ENCODE measurements around the gene MCC. TPM values are rescaled to one million over a fixed set of nuclear protein-coding genes. Genes with fewer than 3 reads are reported as not detected.

Gene MCC
- polyA plus RNA-seq, 4 donors = 0.45 to 3.5 (median 1.6) TPM

DNA sequence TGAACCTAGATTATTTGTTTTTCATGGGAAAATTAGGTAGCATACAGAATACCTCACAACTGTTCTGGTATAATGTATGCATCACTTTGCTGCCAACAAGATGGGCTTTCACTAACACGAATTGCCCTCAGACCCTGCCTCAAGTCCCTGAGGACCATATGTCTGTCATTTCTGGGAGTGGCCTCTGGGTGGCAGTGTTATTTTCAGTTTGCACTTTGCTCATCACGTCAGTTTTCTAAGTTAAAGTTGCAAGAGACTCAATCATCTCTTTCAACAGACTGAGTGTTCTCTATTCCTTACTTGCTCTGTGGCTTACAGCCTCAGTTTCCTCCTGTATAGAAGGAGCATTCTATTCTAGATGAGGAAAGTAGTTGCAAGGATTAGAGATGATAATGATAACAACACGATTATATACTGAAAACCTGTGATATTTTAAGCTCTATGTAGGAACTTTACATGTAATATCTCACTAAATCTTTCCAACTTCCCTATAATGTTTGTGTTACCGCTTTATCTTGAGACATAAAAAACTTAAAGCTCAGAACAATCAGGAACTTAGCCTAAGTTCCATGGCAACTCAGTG is 109.2 kb downstream of the MCC start:
- FAIRE-seq = no peak
- Histone ChIP-seq H3K27ac (ENCODE audit: low read depth in 1 of 3, low read length in 2 of 3) (no peak overlapping the region), H3K4me3 (ENCODE audit: low read depth in 1 of 3, low read length in 3 of 3) (no peak overlapping the region), H3K4me1 (ENCODE audit: control insufficient read depth in 3 of 3, insufficient read depth in 2 of 3, low read depth in 1 of 3, low read length in 2 of 3) (no peaks in the 10 kb centered on the region), H3K36me3 (ENCODE audit: control insufficient read depth in 3 of 3, insufficient read depth in 2 of 3, low read depth in 1 of 3, low read length in 3 of 3) (no peaks in the 10 kb centered on the region), H3K9me3 (ENCODE audit: control insufficient read depth in 2 of 2, insufficient read depth in 1 of 2, low read depth in 1 of 2, low read length in 1 of 2) (no peaks in the 10 kb centered on the region), H3K27me3 (ENCODE audit: control insufficient read depth in 3 of 3, insufficient read depth in 3 of 3, low read length in 3 of 3) (no peaks in the 10 kb centered on the region)
- peak; percentile 54 to 62 for DNase-seq
- WGBS, 3 donors = 13 to 21% (median 16%) methylated on average over 4 of the region's 4 CpGs

DNA sequence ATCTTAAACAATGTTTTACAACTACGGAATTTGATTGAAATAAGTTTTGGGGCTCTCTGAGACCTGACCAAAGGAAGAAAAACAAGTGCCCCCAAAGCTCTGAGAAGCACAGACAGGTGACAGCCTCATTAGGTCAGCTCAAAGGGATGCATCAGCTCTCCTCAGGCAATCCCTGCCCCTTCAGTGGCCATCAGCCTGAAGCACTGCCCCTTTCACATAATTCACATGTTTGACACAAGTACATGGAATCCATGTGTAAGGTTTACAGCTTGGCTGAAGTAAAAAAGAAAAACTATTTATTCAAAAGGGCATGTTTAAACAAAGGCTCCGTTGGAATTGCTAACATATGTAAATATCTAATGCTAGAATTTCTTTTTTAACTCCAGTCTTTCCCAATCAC is 109.7 kb downstream of the MCC start:
- Histone ChIP-seq H3K27ac (ENCODE audit: low read depth in 1 of 3, low read length in 2 of 3) (no peak overlapping the region), H3K36me3 (ENCODE audit: control insufficient read depth in 3 of 3, insufficient read depth in 2 of 3, low read depth in 1 of 3, low read length in 3 of 3) (no peaks in the 10 kb centered on the region), H3K27me3 (ENCODE audit: control insufficient read depth in 3 of 3, insufficient read depth in 3 of 3, low read length in 3 of 3) (no peaks in the 10 kb centered on the region), H3K4me1 (ENCODE audit: control insufficient read depth in 3 of 3, insufficient read depth in 2 of 3, low read depth in 1 of 3, low read length in 2 of 3) (no peaks in the 10 kb centered on the region), H3K9me3 (ENCODE audit: control insufficient read depth in 2 of 2, insufficient read depth in 1 of 2, low read depth in 1 of 2, low read length in 1 of 2) (no peaks in the 10 kb centered on the region), H3K4me3 (ENCODE audit: low read depth in 1 of 3, low read length in 3 of 3) (no peak overlapping the region)
- whole genome bisulfite sequencing, 3 donors = 13 to 41% (median 15%) methylated on average over 2 of the region's 2 CpGs
- DNase-seq = no peak
- no peak for FAIRE-seq

DNA sequence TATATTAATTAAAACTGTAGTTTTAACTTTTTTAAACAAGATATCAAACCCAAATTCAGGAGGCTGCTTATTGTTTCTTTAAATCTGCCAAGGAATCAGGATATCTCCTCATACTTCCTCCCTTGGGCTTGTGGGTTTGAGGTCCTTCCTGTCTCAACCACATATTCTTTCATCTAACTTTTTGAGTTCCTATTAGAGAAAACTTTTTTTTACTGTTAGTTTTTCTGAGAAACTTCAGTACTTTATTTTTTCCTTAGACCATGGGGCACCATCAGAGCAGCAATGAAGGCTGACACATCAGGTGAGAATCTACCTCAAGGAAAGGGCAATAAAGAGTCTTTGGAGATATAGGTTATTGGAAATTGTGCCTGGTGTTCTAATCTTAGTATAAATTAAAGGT is 110.2 kb downstream of the MCC start:
- Histone ChIP-seq H3K27ac (ENCODE audit: low read depth in 1 of 3, low read length in 2 of 3) (no peak overlapping the region), H3K36me3 (ENCODE audit: control insufficient read depth in 3 of 3, insufficient read depth in 2 of 3, low read depth in 1 of 3, low read length in 3 of 3) (no peaks in the 10 kb centered on the region), H3K4me1 (ENCODE audit: control insufficient read depth in 3 of 3, insufficient read depth in 2 of 3, low read depth in 1 of 3, low read length in 2 of 3) (no peaks in the 10 kb centered on the region), H3K27me3 (ENCODE audit: control insufficient read depth in 3 of 3, insufficient read depth in 3 of 3, low read length in 3 of 3) (no peaks in the 10 kb centered on the region), H3K9me3 (ENCODE audit: control insufficient read depth in 2 of 2, insufficient read depth in 1 of 2, low read depth in 1 of 2, low read length in 1 of 2) (no peaks in the 10 kb centered on the region), H3K4me3 (ENCODE audit: low read depth in 1 of 3, low read length in 3 of 3) (no peak overlapping the region)
- DNase-seq = peak in 1 of 2 donors; percentile 20
- FAIRE-seq = no peak

DNA sequence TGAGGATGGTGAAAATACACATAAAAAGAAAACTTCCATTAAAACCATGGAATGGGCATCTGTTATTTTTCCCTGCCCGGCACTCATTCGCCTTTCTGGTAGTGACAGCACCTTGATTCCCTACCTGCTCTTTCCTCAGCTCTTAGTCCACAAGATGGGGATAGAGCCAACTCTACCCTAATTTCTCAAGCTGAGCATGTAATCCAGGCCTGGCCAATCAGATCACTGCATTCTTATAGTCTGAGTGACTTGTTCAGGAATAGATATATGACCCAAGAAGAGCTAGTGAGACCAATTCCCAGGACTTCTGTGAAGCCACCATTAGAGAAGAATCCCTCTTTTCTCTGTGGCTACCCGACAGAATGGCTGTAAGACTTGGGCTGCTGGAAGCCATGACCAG is 111.6 kb downstream of the MCC start:
- 91 to 97% (median 93%) methylated on average over 3 of the region's 3 CpGs for WGBS, 3 donors
- H3K4me1 ChIP-seq (ENCODE audit: control insufficient read depth in 3 of 3, insufficient read depth in 2 of 3, low read depth in 1 of 3, low read length in 2 of 3) = no peaks in the 10 kb centered on the region
- H3K27ac ChIP-seq (ENCODE audit: low read depth in 1 of 3, low read length in 2 of 3) = no peak overlapping the region
- no peaks in the 10 kb centered on the region for H3K36me3 ChIP-seq (ENCODE audit: control insufficient read depth in 3 of 3, insufficient read depth in 2 of 3, low read depth in 1 of 3, low read length in 3 of 3)
- DNase-seq (no peak), FAIRE-seq (no peak)
- H3K9me3 ChIP-seq (ENCODE audit: control insufficient read depth in 2 of 2, insufficient read depth in 1 of 2, low read depth in 1 of 2, low read length in 1 of 2) = no peaks in the 10 kb centered on the region
- no peaks in the 10 kb centered on the region for H3K27me3 ChIP-seq (ENCODE audit: control insufficient read depth in 3 of 3, insufficient read depth in 3 of 3, low read length in 3 of 3)
- no peak overlapping the region for H3K4me3 ChIP-seq (ENCODE audit: low read depth in 1 of 3, low read length in 3 of 3)

DNA sequence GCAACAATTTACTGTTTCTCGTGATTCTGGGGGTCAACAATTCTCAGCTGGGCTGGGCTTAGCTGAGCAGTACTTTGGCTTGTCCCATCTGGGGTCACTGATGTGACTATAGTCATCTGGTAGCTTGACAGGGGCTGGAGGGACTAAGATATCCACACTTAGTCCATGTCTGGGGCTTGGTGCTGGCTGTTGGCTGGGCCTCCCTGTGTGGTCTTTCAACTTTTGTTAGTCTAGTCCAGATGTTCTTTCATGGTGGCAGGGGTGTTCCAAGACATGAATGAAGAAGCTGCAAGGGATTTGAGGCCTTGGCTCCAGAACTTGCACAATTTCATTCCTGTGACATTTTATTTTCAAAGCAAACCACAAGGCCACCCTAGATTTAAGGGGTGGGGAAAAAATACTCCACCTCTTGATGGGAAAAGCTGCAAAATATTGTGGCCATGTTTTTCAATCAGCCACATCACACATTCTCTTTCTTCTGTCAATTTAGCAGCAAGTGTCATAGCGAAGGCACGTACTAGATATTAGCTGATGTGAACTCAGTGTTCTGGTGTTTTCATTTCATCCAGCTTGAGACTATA is 112.7 kb downstream of the MCC start:
- FAIRE-seq (no peak), DNase-seq (no peak)
- Histone ChIP-seq H3K27ac (ENCODE audit: low read depth in 1 of 3, low read length in 2 of 3) (no peak overlapping the region), H3K4me1 (ENCODE audit: control insufficient read depth in 3 of 3, insufficient read depth in 2 of 3, low read depth in 1 of 3, low read length in 2 of 3) (no peaks in the 10 kb centered on the region), H3K27me3 (ENCODE audit: control insufficient read depth in 3 of 3, insufficient read depth in 3 of 3, low read length in 3 of 3) (no peaks in the 10 kb centered on the region), H3K4me3 (ENCODE audit: low read depth in 1 of 3, low read length in 3 of 3) (no peak overlapping the region), H3K36me3 (ENCODE audit: control insufficient read depth in 3 of 3, insufficient read depth in 2 of 3, low read depth in 1 of 3, low read length in 3 of 3) (no peaks in the 10 kb centered on the region), H3K9me3 (ENCODE audit: control insufficient read depth in 2 of 2, insufficient read depth in 1 of 2, low read depth in 1 of 2, low read length in 1 of 2) (no peaks in the 10 kb centered on the region)
- whole genome bisulfite sequencing, 3 donors = 70 to 75% (median 75%) methylated on average over 3 of the region's 3 CpGs

DNA sequence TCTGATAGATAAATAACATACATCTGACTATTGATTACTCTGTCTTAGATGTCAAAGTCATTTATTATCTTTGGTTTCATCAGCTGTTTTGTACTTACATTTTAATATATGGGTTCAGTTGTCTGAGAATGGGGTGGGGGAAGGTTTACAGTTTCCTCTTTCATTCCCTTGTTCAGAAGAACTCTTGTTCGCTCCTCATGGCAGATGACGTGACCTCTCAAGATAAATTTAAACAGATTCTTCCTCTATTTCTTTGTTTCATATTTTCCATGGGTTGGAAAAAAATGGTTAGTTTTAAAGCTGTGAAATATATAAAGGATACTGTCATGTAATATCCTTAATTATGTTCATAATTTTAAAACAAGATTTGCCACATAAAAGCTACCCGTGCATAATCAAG is 114.8 kb downstream of the MCC start:
- no peak for FAIRE-seq
- H3K4me1 ChIP-seq (ENCODE audit: control insufficient read depth in 3 of 3, insufficient read depth in 2 of 3, low read depth in 1 of 3, low read length in 2 of 3) = no peaks in the 10 kb centered on the region
- 85 to 89% (median 85%) methylated on average over 3 of the region's 3 CpGs for WGBS, 3 donors

DNA sequence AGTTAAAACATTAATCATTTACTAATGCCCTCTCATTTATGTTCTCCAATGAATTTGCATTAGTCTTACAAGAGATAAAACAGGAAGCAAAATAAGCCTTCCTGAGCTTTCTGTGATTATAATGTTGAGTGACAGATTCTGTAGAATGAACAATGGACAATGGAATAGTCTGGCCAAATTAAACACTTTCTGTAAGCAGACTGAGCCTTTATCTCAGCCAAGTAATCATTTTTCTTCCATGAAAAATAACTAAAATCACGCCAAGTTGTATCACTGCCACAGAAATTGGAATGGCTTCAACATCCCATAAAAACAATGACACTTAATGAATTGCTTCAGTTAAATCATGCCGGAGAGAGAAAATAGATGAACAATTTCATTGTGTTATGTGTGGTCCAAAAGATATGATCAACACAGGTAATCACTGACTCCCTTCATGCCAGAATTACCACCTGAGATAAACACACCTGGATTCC is 116.5 kb downstream of the MCC start:
- FAIRE-seq (no peak), DNase-seq (no peak)
- no peaks in the 10 kb centered on the region for H3K36me3 ChIP-seq (ENCODE audit: control insufficient read depth in 3 of 3, insufficient read depth in 2 of 3, low read depth in 1 of 3, low read length in 3 of 3)
- no peaks in the 10 kb centered on the region for H3K9me3 ChIP-seq (ENCODE audit: control insufficient read depth in 2 of 2, insufficient read depth in 1 of 2, low read depth in 1 of 2, low read length in 1 of 2)
- 7 to 28% (median 26%) methylated on average over 2 of the region's 2 CpGs for WGBS, 3 donors
- H3K27ac ChIP-seq (ENCODE audit: low read depth in 1 of 3, low read length in 2 of 3) = no peak overlapping the region
- H3K4me3 ChIP-seq (ENCODE audit: low read depth in 1 of 3, low read length in 3 of 3) = no peak overlapping the region
- no peaks in the 10 kb centered on the region for H3K27me3 ChIP-seq (ENCODE audit: control insufficient read depth in 3 of 3, insufficient read depth in 3 of 3, low read length in 3 of 3)
- H3K4me1 ChIP-seq (ENCODE audit: control insufficient read depth in 3 of 3, insufficient read depth in 2 of 3, low read depth in 1 of 3, low read length in 2 of 3) = no peaks in the 10 kb centered on the region

More for the DNA sequence above, 114.8 kb downstream of the MCC start:
- H3K27ac ChIP-seq (ENCODE audit: low read depth in 1 of 3, low read length in 2 of 3) = no peak overlapping the region
- no peaks in the 10 kb centered on the region for H3K27me3 ChIP-seq (ENCODE audit: control insufficient read depth in 3 of 3, insufficient read depth in 3 of 3, low read length in 3 of 3)
- no peak for DNase-seq
- H3K36me3 ChIP-seq (ENCODE audit: control insufficient read depth in 3 of 3, insufficient read depth in 2 of 3, low read depth in 1 of 3, low read length in 3 of 3) = no peaks in the 10 kb centered on the region
- no peaks in the 10 kb centered on the region for H3K9me3 ChIP-seq (ENCODE audit: control insufficient read depth in 2 of 2, insufficient read depth in 1 of 2, low read depth in 1 of 2, low read length in 1 of 2)
- H3K4me3 ChIP-seq (ENCODE audit: low read depth in 1 of 3, low read length in 3 of 3) = no peak overlapping the region

DNA sequence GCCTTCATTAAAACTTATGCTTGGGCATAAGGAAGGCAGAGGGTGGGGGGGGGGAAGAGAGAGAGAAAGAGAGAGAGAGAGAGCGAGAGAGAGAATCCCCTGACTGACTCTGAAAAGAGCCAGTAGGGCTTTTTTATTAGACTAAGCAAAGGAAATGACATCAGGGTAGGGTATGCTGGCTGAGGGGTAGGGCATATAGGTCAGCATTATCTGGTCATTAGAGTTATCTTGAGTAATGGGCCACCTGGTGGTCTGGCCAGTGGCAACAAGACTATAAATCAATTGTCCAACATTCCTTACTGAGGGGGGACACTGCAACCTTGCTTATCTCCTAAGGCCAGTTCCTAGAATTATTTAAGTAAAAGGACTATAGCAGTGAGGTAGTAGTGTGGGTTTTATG is 120.7 kb downstream of the MCC start:
- WGBS, 3 donors = 54 to 83% (median 67%) methylated on average over 1 of the region's 1 CpG
- no peaks in the 10 kb centered on the region for H3K4me1 ChIP-seq (ENCODE audit: control insufficient read depth in 3 of 3, insufficient read depth in 2 of 3, low read depth in 1 of 3, low read length in 2 of 3)
- FAIRE-seq (no peak), DNase-seq (no peak)
- H3K4me3 ChIP-seq (ENCODE audit: low read depth in 1 of 3, low read length in 3 of 3) = no peak overlapping the region
- H3K27ac ChIP-seq (ENCODE audit: low read depth in 1 of 3, low read length in 2 of 3) = no peak overlapping the region
- H3K9me3 ChIP-seq (ENCODE audit: control insufficient read depth in 2 of 2, insufficient read depth in 1 of 2, low read depth in 1 of 2, low read length in 1 of 2) = peaks cover 0 to 12% of the 10 kb centered on the region in 2 donors
- no peaks in the 10 kb centered on the region for H3K36me3 ChIP-seq (ENCODE audit: control insufficient read depth in 3 of 3, insufficient read depth in 2 of 3, low read depth in 1 of 3, low read length in 3 of 3)
- H3K27me3 ChIP-seq (ENCODE audit: control insufficient read depth in 3 of 3, insufficient read depth in 3 of 3, low read length in 3 of 3) = no peaks in the 10 kb centered on the region

DNA sequence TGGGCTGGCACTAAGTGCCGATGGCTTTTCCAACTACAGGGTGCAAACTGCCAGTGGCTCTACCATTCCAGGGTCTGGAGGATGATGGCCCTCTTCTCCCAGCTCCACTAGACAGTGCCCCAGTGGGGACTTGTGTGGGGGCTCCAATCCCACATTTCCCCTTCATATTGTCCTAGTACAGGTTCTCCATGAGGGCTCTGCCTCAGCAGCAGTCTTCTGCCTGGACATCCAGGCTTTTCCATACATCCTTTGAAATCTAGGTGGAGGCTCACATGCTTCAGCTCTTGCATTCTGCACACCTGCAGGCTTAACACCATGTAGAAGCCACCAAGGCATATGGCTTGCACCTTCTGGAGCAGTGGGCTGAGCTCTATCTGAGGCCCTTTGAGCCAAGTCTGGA is 123.8 kb downstream of the MCC start:
- H3K36me3 ChIP-seq (ENCODE audit: control insufficient read depth in 3 of 3, insufficient read depth in 2 of 3, low read depth in 1 of 3, low read length in 3 of 3) = no peaks in the 10 kb centered on the region
- peaks cover 0 to 12% of the 10 kb centered on the region in 2 donors for H3K9me3 ChIP-seq (ENCODE audit: control insufficient read depth in 2 of 2, insufficient read depth in 1 of 2, low read depth in 1 of 2, low read length in 1 of 2)
- no peaks in the 10 kb centered on the region for H3K27me3 ChIP-seq (ENCODE audit: control insufficient read depth in 3 of 3, insufficient read depth in 3 of 3, low read length in 3 of 3)
- no peak for FAIRE-seq
- no peak overlapping the region for H3K4me3 ChIP-seq (ENCODE audit: low read depth in 1 of 3, low read length in 3 of 3)
- WGBS, 3 donors = 91 to 98% (median 93%) methylated on average over 1 of the region's 1 CpG
- no peak overlapping the region for H3K27ac ChIP-seq (ENCODE audit: low read depth in 1 of 3, low read length in 2 of 3)
- H3K4me1 ChIP-seq (ENCODE audit: control insufficient read depth in 3 of 3, insufficient read depth in 2 of 3, low read depth in 1 of 3, low read length in 2 of 3) = no peaks in the 10 kb centered on the region
- DNase-seq = no peak

Data from small intestine (tissue), 7 donors.